ENCODE data around the gene EIF3K.
A peak's percentile ranks its signal among the peaks of the same experiment; 100 is the strongest.

EIF3K gene

GRCh38 chr19:38634757-38635482 is 15.9 kb downstream of the EIF3K start:
- no peak overlapping the region for H3K4me3 ChIP-seq (ENCODE audit: low read depth, low read length)
- no peak for DNase-seq (ENCODE audit: low read depth)
- peak; percentile 73 for TF ChIP-seq CTCF (IDR thresholded peaks at IDR 0.05; ENCODE audit: control insufficient read depth, extremely low read depth, insufficient read depth)

- no peak for TF ChIP-seq CTCF (IDR thresholded peaks at IDR 0.05; ENCODE audit: control insufficient read depth, extremely low read depth, insufficient read depth)
- DNase-seq (ENCODE audit: low read depth) = no peak
- H3K4me3 ChIP-seq (ENCODE audit: low read depth, low read length) = no peak overlapping the region
Observed at GRCh38 chr19:38635483-38636399, 16.8 kb downstream of the EIF3K start.

GRCh38 chr19:38638461-38638860 is 19.5 kb downstream of the EIF3K start:
- no peak for DNase-seq (ENCODE audit: low read depth)
- H3K4me3 ChIP-seq (ENCODE audit: low read depth, low read length) = no peak overlapping the region
- no peak for TF ChIP-seq CTCF (IDR thresholded peaks at IDR 0.05; ENCODE audit: control insufficient read depth, extremely low read depth, insufficient read depth)

- TF ChIP-seq CTCF (IDR thresholded peaks at IDR 0.05; ENCODE audit: control insufficient read depth, extremely low read depth, insufficient read depth) = no peak
- no peak overlapping the region for H3K4me3 ChIP-seq (ENCODE audit: low read depth, low read length)
- DNase-seq (ENCODE audit: low read depth) = no peak
Observed at GRCh38 chr19:38639679-38640078, 20.7 kb downstream of the EIF3K start.

- no peak for DNase-seq (ENCODE audit: low read depth)
- no peak overlapping the region for H3K4me3 ChIP-seq (ENCODE audit: low read depth, low read length)
- no peak for TF ChIP-seq CTCF (IDR thresholded peaks at IDR 0.05; ENCODE audit: control insufficient read depth, extremely low read depth, insufficient read depth)
Observed at GRCh38 chr19:38640368-38640767, 21.4 kb downstream of the EIF3K start.

- H3K4me3 ChIP-seq (ENCODE audit: low read depth, low read length) = no peak overlapping the region
- no peak for DNase-seq (ENCODE audit: low read depth)
- TF ChIP-seq CTCF (IDR thresholded peaks at IDR 0.05; ENCODE audit: control insufficient read depth, extremely low read depth, insufficient read depth) = no peak
Observed at GRCh38 chr19:38642176-38642575, 23.2 kb downstream of the EIF3K start.
